GM21529 (cell line): ENCODE data around the gene CCNL1.
"Not testable (repeated sequence)": the region's sequence is repeated elsewhere in the genome, so short reads cannot be mapped to it uniquely, and the experiment has no call there.

ENCODE experiments used
- ATAC-seq: cut with Tn5 transposase; IDR thresholded peaks from one replicate; pipeline ENCODE4 v1.9.1; 2021; ENCODE audit not compliant: unreplicated experiment

The CCNL1 gene

DNA sequence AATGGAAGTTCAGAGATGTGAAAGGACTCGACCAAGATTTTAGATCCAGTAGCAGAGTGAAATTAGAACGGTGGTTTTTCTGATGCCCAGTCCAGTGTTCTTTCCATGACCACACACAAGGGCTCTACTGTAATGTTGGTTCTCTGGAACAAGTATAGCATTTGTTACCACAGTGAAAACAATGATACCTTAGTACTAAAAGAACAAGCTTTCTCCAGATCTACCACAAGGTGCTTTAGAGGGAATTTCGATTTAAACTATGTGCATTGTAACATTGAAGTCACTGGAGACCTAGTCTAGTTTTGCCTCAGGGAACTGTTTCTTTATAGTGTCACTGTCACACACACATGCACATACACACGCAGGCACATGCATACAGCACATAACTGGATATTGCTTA is 12.8 kb upstream of the CCNL1 start:
- no peak for ATAC-seq

DNA sequence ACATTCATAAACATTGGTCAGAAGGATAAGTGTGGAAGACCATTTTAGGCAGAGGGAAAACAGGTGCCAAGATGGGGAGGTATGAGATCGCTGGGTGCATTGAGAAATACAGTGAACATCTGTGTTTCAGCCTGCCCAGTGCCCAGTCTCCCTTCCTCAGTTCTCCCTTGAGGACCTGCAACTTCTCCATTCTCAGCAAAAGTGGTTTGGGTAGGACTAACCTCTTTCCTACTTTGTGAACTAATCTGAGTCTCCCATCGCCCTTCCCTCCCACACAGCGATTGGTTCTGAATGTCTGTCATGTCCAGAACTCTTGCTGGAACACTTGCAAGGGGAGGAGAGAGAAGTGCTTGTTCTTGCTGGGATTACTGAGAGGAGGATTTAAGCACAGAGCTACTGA is 10.9 kb upstream of the CCNL1 start:
- no peak for ATAC-seq

DNA sequence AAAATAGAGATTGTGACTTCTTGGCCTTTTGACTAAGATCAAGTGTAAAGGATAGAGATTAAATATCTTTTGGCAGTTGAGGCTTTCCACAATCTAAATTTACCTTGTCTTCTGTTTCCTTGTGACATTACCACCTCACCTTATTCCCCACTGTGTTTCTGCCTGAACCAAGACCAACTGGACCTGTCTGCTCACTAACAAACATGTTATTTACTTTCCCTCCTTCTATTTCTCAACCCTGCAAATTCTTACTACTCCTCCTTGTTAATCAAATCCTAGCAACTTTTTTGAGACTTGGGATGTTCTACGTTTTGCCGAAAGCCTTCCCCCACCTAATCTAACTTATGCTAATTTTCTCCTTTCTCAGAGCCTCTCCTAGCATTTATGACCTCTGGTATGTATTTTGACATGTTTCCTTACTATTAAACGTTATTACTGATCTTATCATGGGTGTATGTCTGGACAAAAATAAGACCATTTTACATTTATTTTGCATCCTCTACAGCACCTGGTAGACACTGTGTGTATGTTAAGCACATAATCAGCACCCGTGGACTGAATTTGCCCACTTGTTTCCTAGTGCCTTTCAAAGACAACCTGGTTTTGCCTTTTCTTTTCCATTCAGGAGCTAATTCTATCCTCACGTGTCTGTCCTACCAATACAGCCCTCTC is 7.6 kb upstream of the CCNL1 start:
- no peak for ATAC-seq

DNA sequence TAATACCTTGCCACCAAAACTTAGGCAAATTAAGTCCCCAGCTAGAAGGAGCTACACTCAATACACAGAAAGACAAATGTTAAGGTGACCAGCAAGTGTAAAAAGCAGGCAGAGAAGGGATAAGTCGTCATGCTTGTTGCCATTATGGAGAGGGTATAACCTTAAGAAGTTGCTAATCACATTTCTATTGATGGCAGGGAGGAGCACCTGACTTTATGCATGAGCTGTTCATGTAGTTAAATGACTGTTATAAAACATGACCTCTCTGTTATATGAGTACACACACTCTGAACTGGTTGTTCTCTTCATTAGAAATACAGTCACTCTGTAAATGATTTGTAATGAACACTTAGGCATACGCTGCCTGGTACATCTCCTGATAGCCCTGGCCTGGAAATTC is 6.6 kb upstream of the CCNL1 start:
- peak; percentile 58 for ATAC-seq

DNA sequence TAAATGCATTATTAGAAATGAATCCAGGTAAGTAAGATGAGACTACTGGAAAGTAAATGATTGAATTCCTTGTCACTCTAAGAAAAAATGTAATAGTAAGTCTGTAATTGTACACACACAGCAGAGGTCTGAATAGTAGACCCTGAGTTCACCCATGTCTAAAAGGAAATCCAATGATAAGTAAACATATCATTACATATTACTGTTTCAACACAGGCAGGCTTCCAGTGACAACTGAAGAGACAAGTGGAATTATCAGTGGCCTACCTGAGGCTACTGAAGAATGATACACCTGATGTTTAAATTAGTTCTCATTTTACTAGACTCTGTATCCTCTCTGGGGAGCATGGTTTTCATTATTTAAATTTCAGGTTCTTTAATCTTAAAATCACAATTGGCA is 6.2 kb upstream of the CCNL1 start:
- ATAC-seq = peak; percentile 3

DNA sequence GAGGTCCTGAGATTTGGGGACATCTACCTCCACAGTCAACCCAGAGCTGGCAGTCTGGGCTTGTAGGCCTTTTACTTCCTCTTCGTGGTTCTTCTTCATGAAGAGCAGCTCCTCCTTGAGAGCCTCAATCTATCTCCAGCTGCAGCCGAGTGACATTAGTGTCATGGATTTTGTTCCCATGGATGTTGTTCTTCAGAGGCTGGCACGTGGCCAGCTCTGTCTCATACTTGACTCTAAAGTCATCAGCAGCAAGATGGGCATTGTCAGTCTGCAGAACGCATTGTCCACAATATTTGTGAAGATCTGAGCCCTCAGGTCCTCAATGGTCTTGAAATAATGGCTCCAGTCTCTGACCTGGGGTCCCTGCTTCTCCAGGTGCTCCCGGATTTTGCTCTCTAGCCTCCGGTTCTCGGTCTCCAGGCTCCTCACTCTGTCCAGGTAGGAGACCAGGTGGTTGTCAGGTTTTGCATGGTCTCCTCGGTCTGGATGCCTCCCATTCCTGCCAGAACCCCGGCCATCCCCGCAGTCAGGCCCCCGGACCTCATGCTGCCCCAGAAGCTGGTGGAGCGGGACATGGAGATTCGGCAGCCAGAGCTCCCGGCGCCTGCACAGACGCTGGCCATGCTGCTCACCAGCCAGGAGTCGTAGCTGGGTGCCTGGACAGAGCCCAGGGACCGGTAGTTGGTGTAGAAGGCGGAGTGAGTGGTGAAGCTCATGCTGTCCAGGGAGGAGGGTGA is 3.4 kb upstream of the CCNL1 start:
- no peak for ATAC-seq

DNA sequence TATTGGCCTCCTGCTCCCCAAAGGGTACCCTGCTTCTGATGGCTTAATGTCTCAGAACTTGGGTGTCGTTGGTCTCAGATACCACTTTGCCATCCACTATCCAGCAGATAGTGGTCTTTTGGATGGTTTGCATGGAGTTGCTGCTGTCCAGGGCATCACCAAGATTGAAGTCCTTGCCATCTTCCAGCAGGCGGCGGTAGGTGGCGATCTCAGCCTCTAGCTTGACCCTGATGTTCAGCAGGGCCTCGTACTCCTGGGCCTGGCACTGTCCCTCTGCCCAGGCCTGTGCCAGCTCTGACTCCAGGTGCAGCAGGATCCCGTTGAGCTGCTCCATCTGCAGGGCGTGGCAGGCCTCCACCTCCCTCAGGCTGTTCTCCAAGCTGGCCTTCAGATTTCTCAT is 2.7 kb upstream of the CCNL1 start:
- not testable (repeated sequence) for ATAC-seq

DNA sequence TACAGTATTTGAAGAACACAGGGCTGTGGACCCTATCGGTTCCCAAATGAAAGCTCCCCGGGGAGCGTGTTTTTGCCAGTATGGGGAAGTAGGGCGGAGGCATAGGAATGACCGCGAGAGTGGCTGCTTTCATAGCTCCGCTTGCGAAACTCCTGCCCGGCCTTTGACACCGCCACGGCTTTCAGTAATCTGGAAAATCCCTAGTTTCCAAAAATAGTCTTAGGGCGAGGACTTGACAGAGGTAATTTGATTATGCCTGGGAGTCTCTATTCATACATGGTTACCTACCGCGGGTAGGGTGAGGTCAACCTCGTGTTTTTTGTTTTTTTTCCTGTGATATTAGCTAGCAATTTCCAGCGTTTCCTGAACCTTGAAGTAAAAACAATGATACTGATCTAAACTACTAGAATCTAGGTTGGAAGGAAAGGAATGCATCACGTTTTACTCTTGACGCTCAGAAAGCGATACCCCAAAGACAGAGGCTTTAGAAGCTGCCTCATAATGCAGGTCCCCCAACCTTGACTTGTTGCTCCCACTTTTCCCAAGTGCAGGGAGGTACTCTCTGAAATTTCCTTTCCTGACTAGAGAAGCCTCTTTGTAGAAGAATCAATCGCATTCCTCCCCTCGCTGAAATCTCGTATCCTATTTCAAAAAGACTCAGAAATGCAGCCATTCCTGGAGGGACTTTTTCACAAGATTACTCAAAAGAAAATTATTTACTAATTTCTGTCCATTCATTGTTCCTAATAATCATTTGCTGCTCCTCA is 894 bp upstream of the CCNL1 start:
- ATAC-seq = peak; percentile 38

DNA sequence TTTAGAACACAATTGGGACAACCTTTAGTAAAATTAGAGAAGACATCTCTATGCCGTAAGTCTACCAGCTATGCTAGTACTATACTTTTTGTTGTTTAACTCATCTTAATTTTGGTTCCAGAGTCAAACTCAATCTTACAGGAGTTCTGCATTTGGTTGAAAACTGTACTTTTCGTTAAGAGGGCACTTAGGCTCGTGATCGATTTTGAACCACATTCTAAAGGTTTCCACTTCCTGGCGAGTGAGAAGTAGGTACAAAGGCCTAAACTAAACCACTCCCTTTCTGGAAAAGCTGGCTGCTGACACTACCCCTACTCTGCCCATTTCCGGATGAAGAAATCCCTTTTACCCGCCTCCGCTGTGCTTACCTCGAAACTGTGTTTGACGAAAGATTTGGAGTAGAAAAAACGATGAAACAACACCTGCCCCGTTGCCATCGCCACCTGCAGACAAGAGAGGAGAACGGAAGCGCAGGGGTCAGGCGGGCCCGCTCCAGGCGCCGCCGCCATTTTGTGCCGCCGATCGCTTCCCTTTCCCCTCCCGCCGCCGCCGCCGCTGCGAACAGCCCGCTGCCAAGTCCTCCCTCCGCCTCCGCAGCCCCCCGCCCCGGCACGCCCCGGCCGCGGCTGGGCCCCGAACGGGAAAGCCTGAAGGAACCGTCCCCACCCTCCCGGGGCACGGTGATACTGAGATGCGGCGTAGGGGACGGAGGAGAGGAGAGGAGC is 748 bp downstream of the CCNL1 start:
- ATAC-seq = peak; percentile 47

DNA sequence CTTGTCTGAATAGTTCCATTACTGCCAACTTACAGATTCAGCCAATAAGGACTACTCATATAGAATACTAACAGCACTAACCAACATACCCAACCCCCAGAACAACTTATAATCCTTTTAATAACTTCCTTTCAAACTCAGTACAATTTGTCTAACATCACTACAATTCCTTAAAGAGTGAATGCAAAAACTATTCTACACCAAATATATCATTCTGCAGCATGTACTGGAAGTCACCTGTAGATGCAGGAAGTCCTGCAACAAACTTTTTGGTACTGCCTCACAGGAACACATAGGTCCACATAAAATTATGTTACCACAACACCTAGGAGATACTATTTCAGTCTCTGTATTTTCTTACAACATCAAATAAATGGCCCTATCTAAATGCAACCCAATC is 2.1 kb downstream of the CCNL1 start:
- ATAC-seq = no peak

DNA sequence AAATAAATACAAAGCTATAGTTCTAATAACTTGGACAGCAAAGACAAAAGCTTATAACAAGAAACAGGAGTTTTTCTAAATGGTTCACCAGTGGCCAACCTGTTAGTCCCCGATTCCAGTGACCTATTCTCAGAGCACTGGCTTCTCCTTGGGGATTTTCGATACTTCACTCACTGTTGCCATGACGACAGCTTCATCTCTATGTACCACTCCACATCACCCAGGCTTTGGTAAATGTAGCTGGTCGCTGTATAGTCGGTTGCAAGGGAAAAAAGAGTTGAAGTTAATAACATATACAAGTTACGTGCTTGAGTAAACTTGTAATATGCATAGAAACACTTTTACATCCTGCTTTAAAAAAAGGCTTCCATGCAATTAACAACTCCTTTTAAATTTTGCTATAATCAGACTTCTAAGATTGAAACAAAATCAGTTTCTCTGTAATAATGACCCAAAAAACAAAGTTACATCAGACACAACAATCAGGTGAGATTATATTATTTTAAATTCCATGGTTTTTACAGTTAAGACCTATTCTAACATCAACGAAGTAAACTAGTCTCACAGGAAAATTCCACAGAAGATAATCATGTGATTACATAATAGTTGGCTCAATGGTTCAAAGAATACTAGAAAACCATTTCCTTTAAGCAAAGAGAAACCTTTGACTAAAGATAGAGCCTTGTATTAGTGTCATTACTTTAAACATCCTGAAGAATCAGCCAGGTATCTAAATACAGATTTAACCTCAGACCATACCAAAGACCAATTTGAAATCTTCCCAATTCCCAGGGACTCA is 2.9 kb downstream of the CCNL1 start:
- ATAC-seq = no peak

DNA sequence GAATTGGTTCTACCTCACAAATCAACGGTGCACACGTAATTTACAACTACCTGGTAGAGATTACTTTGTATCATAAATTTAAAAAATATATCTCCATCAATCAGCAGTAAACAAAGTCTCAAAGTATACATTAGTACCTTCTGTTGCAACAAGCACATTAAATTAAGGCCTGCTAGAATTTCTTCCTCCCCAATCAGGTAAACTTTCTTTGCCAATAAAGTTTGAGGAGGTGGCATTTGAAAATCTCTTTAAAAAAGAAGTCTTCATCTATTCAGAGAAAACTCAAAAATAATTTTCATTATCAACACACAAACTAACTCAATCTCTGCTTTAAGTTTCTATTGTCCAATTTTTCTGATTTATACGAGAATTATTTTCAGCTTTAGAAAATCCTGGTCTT is 4.4 kb downstream of the CCNL1 start:
- no peak for ATAC-seq

DNA sequence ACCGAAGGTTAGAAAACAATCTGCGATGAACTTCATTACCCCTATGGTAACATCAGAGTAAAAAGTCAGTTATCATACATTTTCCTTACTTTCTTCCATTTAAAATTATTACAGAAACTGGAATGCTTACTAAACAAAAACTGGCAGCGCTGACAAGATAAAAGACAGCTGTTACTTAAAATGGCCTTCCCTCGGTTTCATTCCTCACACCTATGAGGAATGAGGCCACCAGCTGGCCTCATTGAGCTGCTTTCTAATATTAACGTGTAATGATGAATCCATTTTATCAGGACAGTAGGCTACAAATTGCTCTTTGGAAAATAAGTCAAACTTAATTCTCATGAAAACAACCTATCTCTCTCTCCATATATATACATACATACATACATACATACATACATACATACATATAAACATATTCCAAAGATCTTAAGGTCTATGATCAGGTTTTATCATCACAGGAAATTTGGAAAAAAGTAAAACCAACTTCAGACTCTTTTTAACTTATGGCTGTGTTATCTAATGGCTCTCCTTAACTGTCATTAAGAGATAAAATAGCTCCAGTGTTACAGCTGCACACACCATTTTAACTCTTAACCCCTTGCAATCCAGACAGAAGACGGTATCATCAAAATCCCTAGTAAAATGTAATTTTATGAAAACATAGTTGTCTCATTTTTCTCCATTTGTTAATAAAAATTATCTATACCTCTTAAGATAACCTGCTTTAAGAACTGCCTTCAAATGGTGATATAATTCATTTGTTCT is 5.2 kb downstream of the CCNL1 start:
- no peak for ATAC-seq

DNA sequence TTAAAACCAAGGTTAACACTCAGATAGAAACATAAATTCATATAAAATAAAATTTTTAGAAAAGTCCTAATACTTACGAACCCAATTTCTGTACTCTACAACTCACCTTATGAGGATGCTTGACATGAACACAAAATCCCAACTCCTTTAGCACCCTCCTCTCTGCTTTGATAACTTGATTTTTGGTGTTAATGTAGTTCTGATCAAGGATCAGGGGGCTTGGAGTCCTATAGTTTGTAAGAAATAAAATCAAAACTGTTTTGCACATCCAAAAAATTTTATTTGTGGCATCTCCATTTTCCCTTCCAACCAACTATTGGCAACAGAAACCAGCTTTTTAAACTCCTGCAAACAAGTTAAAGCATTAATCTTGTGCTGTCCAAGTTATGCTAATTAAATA is 7.0 kb downstream of the CCNL1 start:
- ATAC-seq = no peak

DNA sequence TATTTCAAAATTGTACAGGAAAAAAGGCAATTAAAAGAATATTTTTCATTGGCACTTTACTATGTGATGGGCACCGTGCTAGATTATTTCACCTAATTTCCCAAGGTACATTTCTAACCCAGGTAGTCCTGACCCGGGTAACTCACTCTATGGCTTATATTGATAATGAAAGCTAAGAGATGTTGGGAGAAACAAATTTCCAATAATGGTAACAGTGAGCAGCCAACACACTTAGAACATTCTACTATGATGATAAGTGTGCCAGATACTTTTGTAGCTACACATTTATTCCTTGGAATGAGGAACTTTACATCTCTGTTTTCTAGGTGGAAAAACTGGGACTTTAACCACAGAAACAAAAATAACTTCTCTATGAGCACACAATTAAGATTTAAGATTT is 7.5 kb downstream of the CCNL1 start:
- no peak for ATAC-seq

DNA sequence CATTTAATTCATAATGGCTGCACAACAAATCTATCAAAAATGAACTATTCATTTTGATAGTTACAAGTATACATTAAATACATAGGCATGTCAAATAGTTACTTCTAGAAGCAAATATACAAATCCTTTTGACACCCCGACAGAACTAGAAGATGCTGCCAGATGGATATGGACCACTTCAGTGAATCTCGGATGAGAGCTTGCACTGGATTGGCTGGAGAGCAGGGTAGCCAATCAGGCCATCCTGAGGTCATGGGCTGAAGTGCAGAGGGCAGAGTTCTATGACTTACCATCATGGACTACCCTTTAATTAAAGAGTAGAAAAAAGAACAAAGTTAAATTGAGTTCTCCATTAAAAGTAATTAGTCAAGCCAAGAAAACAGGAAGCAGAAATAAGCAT is 8.3 kb downstream of the CCNL1 start:
- ATAC-seq = no peak

DNA sequence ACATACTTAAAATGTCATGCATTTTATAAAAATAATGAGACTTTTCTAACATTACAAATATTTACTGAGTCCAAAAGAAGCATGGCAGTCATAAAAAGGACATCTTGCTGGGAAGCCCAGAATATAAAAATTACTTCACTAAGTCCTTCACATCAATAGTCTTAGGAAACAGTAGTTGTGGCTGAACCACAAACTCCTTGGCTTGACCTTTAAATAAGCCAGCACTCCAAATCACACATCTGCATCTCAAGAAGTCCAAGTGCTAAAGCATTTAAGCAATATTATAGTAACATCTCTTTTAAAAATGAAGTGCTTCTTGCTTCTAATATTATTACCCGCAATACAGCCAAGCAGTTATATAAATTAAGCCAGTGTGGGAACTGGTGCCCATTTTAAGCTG is 8.8 kb downstream of the CCNL1 start:
- ATAC-seq = no peak

DNA sequence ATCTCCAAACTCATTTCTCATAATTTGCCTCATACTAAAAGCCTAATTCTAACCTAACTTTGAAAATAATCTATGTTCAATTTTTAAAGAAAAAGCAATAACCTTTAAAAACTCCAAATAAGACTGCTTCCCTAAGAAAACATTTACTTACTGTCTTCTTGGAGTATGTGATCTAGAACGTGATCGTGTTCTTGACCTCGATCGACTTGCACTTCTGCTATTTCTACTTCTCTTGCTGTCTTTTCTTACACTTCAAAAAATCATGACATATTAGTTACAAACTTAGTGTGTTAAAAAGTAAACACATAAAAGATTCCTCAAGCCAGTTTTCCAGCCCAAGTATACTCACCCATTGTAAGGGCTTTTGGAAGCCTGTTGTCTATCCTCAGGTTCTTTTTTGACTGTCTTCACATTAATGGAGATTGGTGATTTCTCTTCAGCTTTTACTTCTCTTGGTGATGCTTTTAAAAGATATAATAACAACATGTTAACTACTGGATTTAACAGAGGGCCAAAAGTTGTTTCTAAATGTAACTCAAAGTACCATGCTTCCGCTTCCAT is 10.7 kb downstream of the CCNL1 start:
- ATAC-seq = no peak

DNA sequence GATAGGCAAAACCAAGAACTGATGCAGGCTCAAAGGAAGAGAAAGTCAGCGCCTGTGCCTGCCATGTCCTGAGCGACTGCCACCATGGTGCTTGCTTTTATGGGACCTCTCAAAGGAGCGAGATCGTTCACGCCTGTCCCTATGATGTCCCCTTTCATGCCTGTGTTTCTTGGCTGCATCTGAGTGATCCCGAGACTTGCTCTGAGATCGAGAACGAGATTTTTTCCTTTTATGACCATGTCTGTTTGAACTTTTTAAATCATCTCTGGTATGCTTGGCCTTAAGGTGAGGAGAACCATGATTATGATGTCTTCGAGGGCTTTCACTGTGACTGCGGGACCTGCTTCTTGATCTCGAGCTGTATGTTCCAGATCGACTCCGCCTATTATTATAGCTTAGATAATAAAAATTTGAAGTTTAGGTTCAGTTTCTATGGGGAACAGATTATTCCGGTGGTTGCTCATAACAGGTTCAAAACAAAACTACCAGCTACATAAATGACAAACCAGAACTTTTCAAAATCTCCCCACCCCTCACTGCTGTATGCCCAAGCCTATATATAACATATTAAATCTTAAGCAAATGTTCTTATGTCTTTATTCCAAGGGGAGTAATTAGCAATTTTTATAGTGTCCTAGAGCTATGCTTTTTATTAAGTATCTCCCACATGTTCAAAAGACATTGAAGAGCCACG is 11.6 kb downstream of the CCNL1 start:
- ATAC-seq = peak; percentile 50
